HT1080 (cell line): ENCODE measurements around the gene FERMT1. TPM values are rescaled to one million over a fixed set of nuclear protein-coding genes. Genes with fewer than 3 reads are reported as not detected.
"Not testable (repeated sequence)": the region's sequence is repeated elsewhere in the genome, so short reads cannot be mapped to it uniquely, and the experiment has no call there.

Experiments used
- DNase-seq: peaks from one replicate; pipeline ENCODE4 v3.0.0-alpha.2; 2015; ENCODE audit warnings: low read depth
- total RNA-seq: library from RNA; depleted of rRNA; stranded (reverse); fragments of >200 nt; shearing (Covaris generic); gene quantifications from 2 replicates; pipeline ENCODE4 v1.2.3, GENCODE V29; 2014; rRNA removed

FERMT1 gene
- total RNA-seq, 1 experiment from 2014 or later, result 22.4 TPM

DNA sequence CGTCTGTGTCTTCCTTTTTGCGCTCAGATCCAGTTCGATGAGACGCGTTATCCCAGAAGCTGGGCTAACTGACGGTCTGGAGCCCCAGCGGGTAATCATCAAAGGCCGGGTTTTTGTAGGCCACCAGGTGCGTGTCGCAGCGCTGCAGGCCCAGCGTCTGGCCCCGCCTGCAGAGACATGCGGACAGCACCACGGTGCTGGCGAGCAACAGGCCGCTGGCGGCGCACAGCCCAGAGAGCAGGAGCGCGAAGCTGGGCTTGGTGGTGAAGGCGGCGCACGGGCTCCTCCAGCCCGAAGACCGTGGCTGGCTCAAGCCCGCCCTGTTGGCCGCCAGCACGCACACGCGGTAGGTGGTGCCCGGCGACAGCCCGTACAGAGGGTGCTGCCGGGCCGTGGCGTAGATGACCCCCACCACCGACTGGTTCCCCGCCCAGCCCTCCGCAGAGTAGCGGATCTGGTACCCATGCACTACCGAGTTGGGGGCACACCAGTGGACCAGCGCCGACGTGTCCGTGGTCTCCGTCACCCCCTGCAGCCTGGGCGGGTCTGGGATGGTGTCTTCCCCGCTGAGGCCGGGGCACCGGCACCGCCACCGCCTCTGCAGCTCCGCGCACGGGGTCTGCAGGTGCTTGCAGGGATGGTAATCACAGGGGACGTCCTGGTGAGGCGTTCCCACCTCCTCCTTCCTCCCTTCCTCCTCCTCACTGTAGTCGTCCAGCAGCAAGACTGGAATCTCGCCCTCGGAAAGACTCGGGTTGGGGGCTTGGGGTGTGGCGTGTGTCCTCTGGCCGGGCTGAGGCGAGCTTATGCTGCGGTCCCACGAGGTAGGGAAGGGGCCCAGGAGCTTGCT, 81.6 kb downstream of the FERMT1 start:
- DNase-seq, result no peak

GRCh38 chr20:6040540-6040939, 82.3 kb downstream of the FERMT1 start:
- no peak for DNase-seq

GRCh38 chr20:6039766-6040165, 83.1 kb downstream of the FERMT1 start:
- DNase-seq, result no peak

DNA sequence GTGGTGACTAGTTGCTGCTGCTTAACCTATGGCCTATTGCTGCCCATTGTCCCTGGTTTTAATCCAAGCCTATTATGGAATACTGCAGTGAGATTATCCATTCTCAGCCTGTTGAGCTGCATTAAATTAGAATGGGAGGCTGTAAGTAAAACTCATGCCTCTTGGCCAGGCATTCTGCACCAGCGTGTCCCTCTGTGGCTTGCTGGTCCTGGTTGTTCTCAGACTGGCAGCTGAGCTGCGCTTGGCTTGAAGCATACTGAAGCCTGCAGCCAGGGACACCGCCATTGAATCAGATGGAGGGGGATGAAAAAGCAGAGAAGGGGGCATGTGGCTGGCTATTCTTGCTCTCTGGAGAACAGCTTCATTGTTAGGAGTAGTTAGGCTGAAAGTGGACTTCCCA, 84.6 kb downstream of the FERMT1 start:
- no peak for DNase-seq

DNA sequence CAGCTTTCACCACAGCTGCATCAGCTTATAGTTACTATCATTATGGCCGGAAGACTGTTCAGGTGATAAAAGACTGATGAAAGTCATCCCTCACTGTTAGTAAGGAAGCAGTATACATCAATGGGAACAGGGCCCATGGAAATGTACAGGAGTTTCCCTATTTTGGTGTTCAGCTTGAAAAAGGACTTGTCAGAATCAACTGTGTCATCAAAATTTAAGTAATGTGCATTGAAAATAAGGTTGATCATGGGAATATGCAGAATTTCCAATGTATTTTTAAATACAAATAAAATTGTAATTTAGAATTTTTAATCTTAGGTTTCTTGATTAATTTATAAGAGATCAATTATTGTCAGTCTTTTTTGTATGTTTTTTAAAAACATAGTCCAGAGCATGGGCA, 85.7 kb downstream of the FERMT1 start:
- no peak for DNase-seq

- no peak for DNase-seq
Observed at GRCh38 chr20:6036213-6036612, 86.6 kb downstream of the FERMT1 start.

DNA sequence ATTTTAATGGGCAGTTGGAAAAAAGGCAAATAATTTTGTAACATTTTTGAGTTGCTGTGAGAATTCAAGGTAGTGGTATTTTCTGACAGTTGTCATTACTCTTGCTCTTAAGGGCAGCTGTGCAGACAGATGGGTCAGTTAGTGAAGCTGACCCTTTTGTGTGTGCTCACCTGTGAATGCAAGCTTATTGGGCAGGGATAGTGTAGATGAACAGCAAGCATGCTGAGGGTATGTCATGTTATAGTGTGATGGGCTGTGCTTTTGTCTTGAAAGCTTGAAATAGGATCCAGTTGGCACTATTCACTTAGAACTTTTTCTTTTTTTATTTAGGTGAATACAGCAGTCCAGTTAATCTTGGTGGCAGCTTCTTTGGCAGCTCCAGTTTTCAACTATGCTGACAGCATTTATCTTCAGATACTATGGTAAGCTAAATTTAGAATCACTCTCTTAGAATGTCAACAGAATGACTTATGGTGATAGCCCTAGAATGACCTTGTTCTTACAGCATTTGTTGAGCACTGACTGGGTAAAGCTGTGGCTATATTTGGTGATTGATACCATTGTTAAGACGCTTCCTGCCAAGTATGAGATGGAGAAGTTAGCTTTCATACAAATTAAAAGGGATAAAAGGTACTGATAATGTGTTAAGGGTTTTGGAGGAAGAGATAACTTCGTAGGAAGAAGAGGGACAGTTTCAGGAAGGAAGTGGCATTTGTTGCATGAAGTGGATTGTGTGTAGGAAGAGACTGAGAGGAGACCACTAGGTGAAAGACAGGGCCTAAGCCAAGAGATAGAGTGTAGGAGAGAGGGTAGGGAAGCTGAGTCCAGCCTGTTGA, 88.5 kb downstream of the FERMT1 start:
- DNase-seq, result no peak

DNA sequence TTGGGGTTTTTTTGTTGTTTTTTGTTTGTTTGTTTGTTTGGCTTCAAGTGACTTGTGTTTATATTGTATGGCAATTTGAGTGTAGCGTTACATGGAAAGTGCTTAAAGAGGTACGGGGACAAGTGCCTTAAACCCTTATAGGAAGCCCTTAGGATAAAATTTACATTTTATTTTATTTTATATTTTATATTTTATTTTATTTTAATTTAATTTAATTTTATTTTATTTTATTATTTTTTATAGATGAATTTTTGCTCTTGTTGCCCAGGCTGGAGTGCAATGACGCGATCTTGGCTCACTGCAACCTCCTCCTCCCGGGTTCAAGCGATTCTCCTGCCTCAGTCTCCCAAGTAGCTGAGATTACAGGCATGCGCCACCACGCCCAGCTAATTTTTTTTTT, 89.9 kb downstream of the FERMT1 start:
- DNase-seq, result not testable (repeated sequence)

DNA sequence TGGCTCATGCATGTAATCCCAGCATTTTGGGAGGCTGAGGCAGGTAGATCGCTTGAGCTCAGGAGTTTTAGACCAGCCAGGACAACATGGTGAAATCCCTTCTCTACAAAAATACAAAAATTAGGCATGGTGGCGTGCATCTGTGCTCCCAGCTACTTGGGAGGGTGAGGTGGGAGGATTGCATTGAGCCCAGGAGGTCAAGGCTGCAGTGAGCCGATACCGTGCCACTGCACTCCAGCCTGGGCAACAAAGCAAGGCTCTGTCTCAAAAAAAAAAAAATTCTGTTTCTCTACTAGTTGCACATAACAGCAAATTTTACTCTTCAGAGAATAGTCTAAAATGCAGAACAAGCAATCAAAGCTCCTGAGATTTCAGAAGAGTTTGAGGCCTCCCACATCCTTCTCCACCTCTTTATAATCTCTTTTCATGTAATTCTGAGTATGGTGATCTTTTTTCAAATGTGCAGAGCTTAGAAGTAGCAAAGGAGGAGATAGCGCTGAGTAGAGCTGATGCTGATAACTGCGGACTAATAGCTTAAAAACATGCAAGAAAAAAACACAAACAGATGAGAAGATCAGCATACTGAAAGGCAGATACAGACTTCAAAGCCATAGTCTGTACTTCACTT, 92.3 kb downstream of the FERMT1 start:
- DNase-seq, result no peak

GRCh38 chr20:6029538-6029937, 93.3 kb downstream of the FERMT1 start:
- DNase-seq, result no peak

DNA sequence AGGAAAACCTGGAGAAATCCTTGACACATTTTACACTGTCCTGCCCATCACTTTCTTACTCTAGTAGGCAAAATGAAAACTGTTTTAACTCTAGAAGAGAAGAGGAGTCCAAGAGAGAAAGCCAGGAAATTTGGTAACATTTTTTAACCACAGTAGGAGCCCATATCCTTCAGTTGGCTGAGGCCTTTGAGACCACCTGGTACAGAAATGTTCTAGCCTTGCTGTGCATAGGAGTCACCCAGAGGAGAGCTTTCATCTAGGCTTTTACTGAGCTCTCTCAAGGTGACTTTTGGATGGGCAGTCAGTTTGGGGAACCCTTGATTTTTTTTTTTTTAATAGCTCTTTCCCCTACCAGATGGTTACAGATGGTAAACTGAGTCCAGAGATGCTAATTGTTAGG, 94.0 kb downstream of the FERMT1 start:
- DNase-seq, result no peak

GRCh38 chr20:6026051-6026450, 96.8 kb downstream of the FERMT1 start:
- peak; percentile 61 for DNase-seq

Other genes starting within 250 kb of the FERMT1 start
- 0.40 and 0.61 TPM in 2 replicates for gene CHGB, start 211.5 kb downstream of the FERMT1 start, total RNA-seq
- gene TRMT6, start 172.5 kb downstream of the FERMT1 start, total RNA-seq, result 34.4 and 39.1 TPM in 2 replicates
- gene MCM8, start 172.4 kb downstream of the FERMT1 start, total RNA-seq, result 26.6 and 29.0 TPM in 2 replicates
- 60.9 and 67.1 TPM in 2 replicates for gene CRLS1, start 116.9 kb downstream of the FERMT1 start, total RNA-seq
- 0.13 TPM in 1 of 2 replicates, not detected in the other for gene LRRN4, start 69.0 kb downstream of the FERMT1 start, total RNA-seq